ENCODE data around the gene CNTNAP5.

CNTNAP5 gene

GRCh38 chr2:124254621-124255020, 229.5 kb downstream of the CNTNAP5 start:
- H3K79me1 ChIP-seq (replicated peaks; ENCODE audit: low read length, poor library complexity, severe bottlenecking), result no peaks in the 10 kb centered on the region
- no peak overlapping the region for H2BK5ac ChIP-seq (ENCODE audit: low read depth, low read length, poor library complexity, severe bottlenecking)
- no peak overlapping the region for H2BK15ac ChIP-seq (ENCODE audit: low read depth, poor library complexity, severe bottlenecking)
- no peak overlapping the region for H2AFZ ChIP-seq (ENCODE audit: low read depth, low read length)
- no peak overlapping the region for H2BK12ac ChIP-seq (ENCODE audit: low read length in 2 of 2)
- H3K27me3 ChIP-seq (ENCODE audit: control insufficient read depth in 1 of 2, insufficient read depth in 1 of 2, low read length in 2 of 2), result no peaks in the 10 kb centered on the region
- no peak overlapping the region for H4K91ac ChIP-seq (ENCODE audit: low read length)
- DNase-seq, result peak; percentile 1
- H4K8ac ChIP-seq (ENCODE audit: low read length), result no peak overlapping the region
- H3K4me1 ChIP-seq (ENCODE audit: control insufficient read depth, insufficient read depth, low read depth, low read length), result no peaks in the 10 kb centered on the region
- 82% methylated on average over 5 of the region's 5 CpGs for WGBS
- H3K36me3 ChIP-seq (ENCODE audit: control insufficient read depth in 1 of 2, insufficient read depth in 2 of 2, low read depth in 1 of 2, low read length in 2 of 2), result no peaks in the 10 kb centered on the region
- H3K4me2 ChIP-seq (ENCODE audit: low read length, poor library complexity, severe bottlenecking), result no peak overlapping the region
- H3K9ac ChIP-seq (ENCODE audit: low read length), result no peak overlapping the region
- no peak overlapping the region for H3K14ac ChIP-seq (ENCODE audit: low read length in 2 of 2)
- H2BK120ac ChIP-seq (ENCODE audit: low read depth, low read length), result no peak overlapping the region
- no peak overlapping the region for H3K23ac ChIP-seq (ENCODE audit: low read length in 2 of 2)
- H2AK5ac ChIP-seq (ENCODE audit: low read length, severe bottlenecking), result no peak overlapping the region
- H3K9me3 ChIP-seq (ENCODE audit: control insufficient read depth, low read length), result no peaks in the 10 kb centered on the region
- H3K4me3 ChIP-seq (ENCODE audit: insufficient read depth in 1 of 2, low read depth in 1 of 2, low read length in 2 of 2), result peak overlapping the region in 1 of 2 experiments; percentile 38
- no peak overlapping the region for H3K27ac ChIP-seq (ENCODE audit: low read length, poor library complexity, severe bottlenecking)
- H3K4ac ChIP-seq (ENCODE audit: low read depth in 1 of 2, low read length in 2 of 2), result no peak overlapping the region
- H3K18ac ChIP-seq (ENCODE audit: low read depth in 1 of 2, low read length in 2 of 2), result no peak overlapping the region

- H3K4me1 ChIP-seq (ENCODE audit: control insufficient read depth, insufficient read depth, low read depth, low read length), result no peaks in the 10 kb centered on the region
- H3K27me3 ChIP-seq (ENCODE audit: control insufficient read depth in 1 of 2, insufficient read depth in 1 of 2, low read length in 2 of 2), result no peaks in the 10 kb centered on the region
- no peak overlapping the region for H2BK120ac ChIP-seq (ENCODE audit: low read depth, low read length)
- H3K27ac ChIP-seq (ENCODE audit: low read length, poor library complexity, severe bottlenecking), result no peak overlapping the region
- H3K36me3 ChIP-seq (ENCODE audit: control insufficient read depth in 1 of 2, insufficient read depth in 2 of 2, low read depth in 1 of 2, low read length in 2 of 2), result no peaks in the 10 kb centered on the region
- no peak overlapping the region for H2AK5ac ChIP-seq (ENCODE audit: low read length, severe bottlenecking)
- H2BK15ac ChIP-seq (ENCODE audit: low read depth, poor library complexity, severe bottlenecking), result no peak overlapping the region
- H4K8ac ChIP-seq (ENCODE audit: low read length), result no peak overlapping the region
- no peak overlapping the region for H2BK12ac ChIP-seq (ENCODE audit: low read length in 2 of 2)
- DNase-seq, result no peak
- no peak overlapping the region for H3K9ac ChIP-seq (ENCODE audit: low read length)
- no peak overlapping the region for H3K4me2 ChIP-seq (ENCODE audit: low read length, poor library complexity, severe bottlenecking)
- H4K91ac ChIP-seq (ENCODE audit: low read length), result no peak overlapping the region
- H2BK5ac ChIP-seq (ENCODE audit: low read depth, low read length, poor library complexity, severe bottlenecking), result no peak overlapping the region
- WGBS, result 58% methylated on average over 1 of the region's 1 CpG
- H2AFZ ChIP-seq (ENCODE audit: low read depth, low read length), result no peak overlapping the region
- H3K4ac ChIP-seq (ENCODE audit: low read depth in 1 of 2, low read length in 2 of 2), result no peak overlapping the region
- no peak overlapping the region for H3K4me3 ChIP-seq (ENCODE audit: insufficient read depth in 1 of 2, low read depth in 1 of 2, low read length in 2 of 2)
- no peak overlapping the region for H3K14ac ChIP-seq (ENCODE audit: low read length in 2 of 2)
- no peak overlapping the region for H3K23ac ChIP-seq (ENCODE audit: low read length in 2 of 2)
- no peak overlapping the region for H3K18ac ChIP-seq (ENCODE audit: low read depth in 1 of 2, low read length in 2 of 2)
- H3K79me1 ChIP-seq (replicated peaks; ENCODE audit: low read length, poor library complexity, severe bottlenecking), result no peaks in the 10 kb centered on the region
- H3K9me3 ChIP-seq (ENCODE audit: control insufficient read depth, low read length), result no peaks in the 10 kb centered on the region
Observed at GRCh38 chr2:124257120-124257519, 232.0 kb downstream of the CNTNAP5 start.

GRCh38 chr2:124258140-124258880, 233.2 kb downstream of the CNTNAP5 start:
- Histone ChIP-seq H3K4me1 (ENCODE audit: control insufficient read depth, insufficient read depth, low read depth, low read length) (no peaks in the 10 kb centered on the region), H3K9me3 (ENCODE audit: control insufficient read depth, low read length) (no peaks in the 10 kb centered on the region), H3K4ac (ENCODE audit: low read depth in 1 of 2, low read length in 2 of 2) (no peak overlapping the region), H3K4me3 (ENCODE audit: insufficient read depth in 1 of 2, low read depth in 1 of 2, low read length in 2 of 2) (no peak overlapping the region), H3K4me2 (ENCODE audit: low read length, poor library complexity, severe bottlenecking) (no peak overlapping the region), H3K79me1 (replicated peaks; ENCODE audit: low read length, poor library complexity, severe bottlenecking) (no peaks in the 10 kb centered on the region), H2BK15ac (ENCODE audit: low read depth, poor library complexity, severe bottlenecking) (no peak overlapping the region), H3K14ac (ENCODE audit: low read length in 2 of 2) (no peak overlapping the region), H3K36me3 (ENCODE audit: control insufficient read depth in 1 of 2, insufficient read depth in 2 of 2, low read depth in 1 of 2, low read length in 2 of 2) (no peaks in the 10 kb centered on the region), H4K8ac (ENCODE audit: low read length) (no peak overlapping the region), H3K18ac (ENCODE audit: low read depth in 1 of 2, low read length in 2 of 2) (no peak overlapping the region), H2BK12ac (ENCODE audit: low read length in 2 of 2) (no peak overlapping the region), H4K91ac (ENCODE audit: low read length) (no peak overlapping the region), H2BK5ac (ENCODE audit: low read depth, low read length, poor library complexity, severe bottlenecking) (no peak overlapping the region), H3K9ac (ENCODE audit: low read length) (no peak overlapping the region), H3K27me3 (ENCODE audit: control insufficient read depth in 1 of 2, insufficient read depth in 1 of 2, low read length in 2 of 2) (no peaks in the 10 kb centered on the region), H3K23ac (ENCODE audit: low read length in 2 of 2) (no peak overlapping the region), H3K27ac (ENCODE audit: low read length, poor library complexity, severe bottlenecking) (no peak overlapping the region), H2BK120ac (ENCODE audit: low read depth, low read length) (no peak overlapping the region), H2AK5ac (ENCODE audit: low read length, severe bottlenecking) (no peak overlapping the region), H2AFZ (ENCODE audit: low read depth, low read length) (no peak overlapping the region)
- DNase-seq, result peak; percentile 20
- WGBS, result 55% methylated on average over 2 of the region's 6 CpGs

DNA sequence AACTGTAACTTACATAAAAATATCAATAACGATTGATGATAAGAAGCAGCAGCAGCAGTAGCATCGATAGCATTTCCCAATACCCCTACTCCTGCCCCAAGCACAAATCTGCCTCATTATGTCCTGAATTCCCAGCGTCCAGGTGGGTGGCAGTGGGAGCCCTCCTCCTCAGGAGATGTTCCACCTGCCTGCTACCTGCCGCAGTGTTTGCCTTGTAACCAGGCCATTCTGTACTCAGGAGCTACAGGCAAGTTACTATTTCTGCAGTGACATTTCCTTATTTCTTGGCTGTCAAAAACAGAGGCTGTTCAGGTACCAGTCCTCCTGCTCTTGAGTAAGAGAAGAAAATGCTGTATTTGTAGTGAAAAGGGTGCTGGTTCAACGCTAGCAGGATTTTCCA, 236.4 kb downstream of the CNTNAP5 start:
- Histone ChIP-seq H3K27ac (ENCODE audit: low read length, poor library complexity, severe bottlenecking) (no peak overlapping the region), H2BK12ac (ENCODE audit: low read length in 2 of 2) (no peak overlapping the region), H2BK15ac (ENCODE audit: low read depth, poor library complexity, severe bottlenecking) (no peak overlapping the region), H3K36me3 (ENCODE audit: control insufficient read depth in 1 of 2, insufficient read depth in 2 of 2, low read depth in 1 of 2, low read length in 2 of 2) (no peaks in the 10 kb centered on the region), H3K79me1 (replicated peaks; ENCODE audit: low read length, poor library complexity, severe bottlenecking) (no peaks in the 10 kb centered on the region), H2AK5ac (ENCODE audit: low read length, severe bottlenecking) (no peak overlapping the region), H3K4me3 (ENCODE audit: insufficient read depth in 1 of 2, low read depth in 1 of 2, low read length in 2 of 2) (no peak overlapping the region), H4K8ac (ENCODE audit: low read length) (no peak overlapping the region), H3K9ac (ENCODE audit: low read length) (no peak overlapping the region), H3K23ac (ENCODE audit: low read length in 2 of 2) (no peak overlapping the region), H3K4ac (ENCODE audit: low read depth in 1 of 2, low read length in 2 of 2) (no peak overlapping the region), H2BK120ac (ENCODE audit: low read depth, low read length) (no peak overlapping the region), H4K91ac (ENCODE audit: low read length) (no peak overlapping the region), H3K27me3 (ENCODE audit: control insufficient read depth in 1 of 2, insufficient read depth in 1 of 2, low read length in 2 of 2) (no peaks in the 10 kb centered on the region), H3K4me1 (ENCODE audit: control insufficient read depth, insufficient read depth, low read depth, low read length) (no peaks in the 10 kb centered on the region), H3K14ac (ENCODE audit: low read length in 2 of 2) (no peak overlapping the region), H3K4me2 (ENCODE audit: low read length, poor library complexity, severe bottlenecking) (no peak overlapping the region), H2BK5ac (ENCODE audit: low read depth, low read length, poor library complexity, severe bottlenecking) (no peak overlapping the region), H3K18ac (ENCODE audit: low read depth in 1 of 2, low read length in 2 of 2) (no peak overlapping the region), H2AFZ (ENCODE audit: low read depth, low read length) (no peak overlapping the region), H3K9me3 (ENCODE audit: control insufficient read depth, low read length) (no peaks in the 10 kb centered on the region)
- 73% methylated on average over 5 of the region's 5 CpGs for whole genome bisulfite sequencing
- DNase-seq, result no peak
